DMS79 treated with DMSO at 0.1 percent for 48 hours (cell line): Measurements from ENCODE around the gene MYLK2.
A peak's percentile ranks its signal among the peaks of the same experiment; 100 is the strongest.

Source experiments
- DNase-seq: peaks from one replicate; lab custom pipeline; 2025; lab: John Stamatoyannopoulos, UW

MYLK2 gene

DNA sequence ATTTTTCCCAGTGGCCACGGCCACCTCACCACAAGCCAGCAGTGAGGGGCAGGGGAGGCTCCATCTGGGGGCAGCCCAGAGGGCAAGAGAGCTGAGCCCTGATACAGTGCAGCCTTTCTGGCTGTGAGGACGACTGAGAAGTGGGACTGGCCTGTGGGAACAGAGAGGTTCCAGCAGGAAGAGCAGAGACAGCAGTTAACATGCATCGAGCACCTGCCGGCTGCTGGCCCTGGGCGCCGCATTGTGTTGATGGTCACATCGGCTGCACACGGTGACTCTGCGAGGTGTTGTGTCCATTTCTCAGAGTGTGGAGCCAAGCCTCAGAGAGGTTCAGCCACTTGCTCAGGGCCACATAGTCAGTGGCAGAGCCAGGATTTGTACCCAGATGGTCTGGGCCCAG is 16.4 kb downstream of the MYLK2 start:
- no peak for DNase-seq

DNA sequence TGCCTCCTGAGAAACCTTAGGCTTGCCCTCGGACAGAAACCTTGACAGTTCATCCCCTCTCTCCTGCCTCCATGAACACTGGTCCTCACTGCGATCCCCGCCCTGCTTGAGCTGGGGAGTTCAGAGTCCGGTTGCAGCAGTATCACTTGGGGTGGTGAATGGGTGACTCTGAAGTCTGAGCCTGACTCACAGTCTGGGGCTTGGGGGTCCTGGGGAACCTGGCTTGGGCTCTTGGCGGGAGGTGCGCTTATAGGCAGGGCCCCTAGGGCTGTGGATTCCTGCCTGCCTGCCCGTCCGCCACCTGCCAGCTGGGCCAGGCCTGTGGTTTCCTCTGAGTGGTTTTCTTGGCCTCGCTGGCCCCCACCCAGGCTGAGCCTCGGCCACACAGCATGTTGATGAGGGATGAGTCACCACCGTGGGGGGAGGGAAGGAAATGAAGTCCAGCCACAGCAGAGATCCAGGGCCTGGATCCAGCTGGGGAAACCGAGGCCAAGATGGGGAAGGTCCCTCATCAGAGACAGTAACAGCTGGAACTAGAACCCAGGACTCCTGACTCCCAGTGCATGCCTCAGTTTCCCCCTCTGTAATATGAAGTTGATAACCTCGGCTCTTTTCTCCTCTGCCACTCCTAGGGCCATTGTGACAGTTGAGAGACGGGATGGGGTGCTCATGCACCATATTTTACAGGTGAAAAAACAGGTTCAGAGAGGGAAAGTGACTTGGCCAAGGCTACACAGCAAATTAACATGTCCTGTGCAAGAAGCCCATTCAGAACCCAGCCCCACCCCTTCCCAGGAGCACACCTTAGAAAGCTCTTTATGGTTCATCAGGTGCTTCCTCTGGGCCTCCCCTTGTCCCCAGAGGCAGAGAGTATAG is 17.1 kb downstream of the MYLK2 start:
- DNase-seq: peak; percentile 31

DNA sequence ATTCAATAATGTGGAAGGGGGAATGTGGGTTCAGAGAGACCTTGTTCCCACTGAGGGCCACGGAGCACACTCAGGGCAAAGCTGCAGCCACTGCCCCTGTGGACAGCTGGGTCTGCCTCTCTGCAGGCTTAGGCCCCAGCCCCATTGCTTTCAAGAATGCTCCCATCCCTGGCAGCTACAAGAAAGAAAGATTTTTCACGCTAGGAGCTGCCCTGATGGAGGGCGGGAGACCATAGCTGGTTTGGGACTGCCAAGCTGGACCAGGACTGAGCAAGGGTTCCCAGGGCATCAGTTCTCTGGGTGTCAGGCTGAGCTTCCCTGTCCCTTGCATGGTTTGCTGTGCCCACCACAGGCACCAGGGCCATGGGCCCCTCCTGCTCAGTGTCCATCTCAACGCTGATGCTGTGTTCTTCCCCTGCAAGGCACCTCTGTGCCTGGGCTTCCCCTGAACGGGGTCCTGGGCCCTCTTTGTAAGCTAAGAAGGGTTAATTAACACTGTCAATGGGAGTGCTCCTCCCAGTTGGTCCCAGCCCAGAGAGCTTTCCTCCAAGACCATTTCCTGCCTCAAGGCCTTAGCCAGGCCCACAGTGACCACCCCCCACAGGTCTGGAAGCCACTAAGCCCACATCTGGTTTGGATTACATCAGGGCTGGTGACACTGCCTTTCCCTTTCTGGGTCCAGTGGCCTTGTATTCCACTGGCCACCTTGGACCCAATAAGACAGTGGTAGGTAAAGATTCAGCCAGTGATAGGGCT is 17.9 kb downstream of the MYLK2 start:
- DNase-seq: no peak

DNA sequence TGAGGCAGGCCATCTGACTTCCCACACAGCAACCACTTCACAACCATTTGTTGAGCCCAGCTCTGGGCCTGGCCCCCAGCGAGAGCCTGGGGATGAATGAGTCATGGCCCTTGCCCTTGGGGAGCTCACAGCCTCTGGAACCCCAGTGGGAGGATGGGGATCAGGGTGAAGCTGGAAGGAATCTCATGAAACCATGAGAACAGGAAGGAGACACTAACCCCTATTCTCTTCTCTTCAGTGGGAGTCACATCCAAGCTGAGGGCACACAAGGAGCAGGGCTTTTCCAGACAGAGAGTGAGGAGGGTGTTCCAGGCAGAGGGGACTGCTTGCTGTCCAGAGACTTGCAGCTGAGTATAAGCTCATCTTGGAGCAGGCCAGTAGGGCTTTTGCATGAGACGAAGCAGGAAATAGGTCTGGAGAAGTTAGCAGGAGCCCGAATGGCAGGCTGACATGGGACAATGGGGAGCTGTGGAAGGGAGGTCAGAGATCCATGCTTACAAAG is 18.8 kb downstream of the MYLK2 start:
- no peak for DNase-seq

DNA sequence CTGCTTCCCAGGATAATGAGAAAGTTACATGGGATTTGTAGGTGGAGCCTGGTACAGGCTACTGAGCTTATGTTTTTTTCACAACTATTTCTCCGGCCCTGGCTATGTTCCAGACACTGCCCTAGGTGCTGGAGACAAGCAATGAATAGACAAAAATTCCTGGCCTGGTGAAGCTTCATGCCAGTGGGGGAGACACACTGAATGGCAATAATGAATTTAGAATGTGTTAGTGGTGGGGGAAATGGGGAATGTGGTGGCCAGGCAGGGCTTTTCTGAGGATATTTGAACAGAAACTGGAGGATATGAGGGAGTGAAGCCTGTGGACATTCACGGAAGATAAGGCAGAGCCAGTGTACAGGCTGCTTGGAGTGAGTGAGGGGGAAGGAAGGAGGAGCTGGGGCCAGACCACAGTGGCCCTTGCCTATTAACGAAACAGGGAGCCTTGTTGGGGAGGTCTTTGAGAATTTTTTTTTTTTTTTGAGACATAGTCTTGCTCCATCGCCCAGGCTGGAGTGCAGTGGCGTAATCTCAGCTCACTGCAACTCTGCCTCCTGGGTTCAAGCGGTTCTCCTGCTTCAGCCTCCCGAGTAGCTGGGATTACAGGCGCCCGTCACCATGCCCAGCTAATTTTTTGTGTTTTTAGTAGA is 19.6 kb downstream of the MYLK2 start:
- no peak for DNase-seq

DNA sequence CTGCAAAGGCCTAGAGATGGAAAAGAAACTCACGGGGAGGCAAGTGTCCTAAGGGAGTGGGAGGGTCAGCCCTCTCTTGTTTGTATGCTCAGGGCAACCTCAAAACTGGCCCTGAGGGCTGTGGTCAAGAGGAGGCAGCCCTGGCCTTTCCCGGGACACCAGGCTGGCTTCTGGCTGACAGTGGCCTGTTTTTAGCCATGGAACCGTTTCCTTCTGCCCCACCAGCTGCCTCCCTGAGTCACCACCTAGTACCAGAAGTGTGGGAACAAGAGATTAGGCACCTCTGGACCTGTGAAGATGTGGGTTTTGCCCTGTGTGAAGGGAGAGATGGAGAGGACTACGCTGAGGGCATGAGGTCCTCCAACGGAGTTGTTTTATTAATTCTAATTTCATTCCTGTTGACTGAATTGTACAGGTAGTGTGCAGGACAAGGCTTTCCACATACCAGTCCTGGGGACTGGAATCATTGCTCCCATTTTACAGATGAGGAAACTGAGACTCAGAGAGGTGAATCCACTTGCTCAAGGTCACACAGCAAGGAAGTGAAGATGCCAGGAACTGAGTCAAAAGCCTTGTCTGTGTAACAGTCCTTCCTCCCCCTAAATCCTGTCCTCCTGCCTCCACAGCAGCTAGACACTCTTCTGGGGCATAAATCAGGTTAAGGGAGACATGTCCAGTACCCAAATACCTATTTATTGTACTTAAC is 20.8 kb downstream of the MYLK2 start:
- DNase-seq: no peak

DNA sequence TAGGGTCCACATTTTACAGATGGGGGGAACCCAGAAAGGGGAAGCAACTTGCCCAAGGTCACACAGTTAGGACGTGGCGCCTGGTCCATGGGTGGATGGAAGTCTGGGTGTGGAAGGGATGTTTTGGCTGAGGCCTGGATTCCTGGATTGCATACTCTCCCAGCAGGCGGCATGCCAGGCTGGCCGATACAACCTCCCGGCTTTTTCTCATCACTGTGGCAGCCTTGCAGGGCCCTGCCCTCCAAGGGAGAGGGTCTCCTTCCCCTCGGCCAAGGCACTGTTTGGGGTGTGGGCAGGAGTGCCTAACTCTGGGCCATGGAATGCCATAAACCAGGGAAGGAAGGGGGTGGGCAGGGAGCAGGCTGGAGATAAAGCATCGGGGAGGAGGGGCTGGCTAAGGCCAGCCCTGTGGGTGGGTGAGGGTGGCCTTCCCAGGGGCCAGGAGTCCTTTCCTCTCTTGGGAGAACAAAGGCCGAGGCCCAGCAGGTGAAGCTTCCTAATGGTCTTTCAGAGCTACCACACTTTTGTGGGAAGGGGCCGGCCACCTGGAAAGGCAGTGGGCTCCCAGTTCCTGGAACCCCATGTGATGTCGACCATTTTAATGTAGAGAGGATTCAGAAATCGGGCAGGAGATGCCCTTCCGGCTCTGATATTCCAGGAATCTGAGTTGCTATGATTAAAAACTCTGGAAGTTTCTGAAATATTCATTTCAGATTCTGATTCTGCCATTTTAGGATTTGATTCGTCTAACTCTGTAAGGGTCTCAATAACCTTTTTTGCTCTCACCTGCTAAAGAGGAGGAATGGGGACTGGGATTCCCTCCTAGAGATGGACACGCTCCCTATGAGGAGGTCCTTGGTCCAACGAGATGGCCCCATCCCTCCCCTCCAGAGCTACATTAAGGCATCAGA is 22.0 kb downstream of the MYLK2 start:
- no peak for DNase-seq

DNA sequence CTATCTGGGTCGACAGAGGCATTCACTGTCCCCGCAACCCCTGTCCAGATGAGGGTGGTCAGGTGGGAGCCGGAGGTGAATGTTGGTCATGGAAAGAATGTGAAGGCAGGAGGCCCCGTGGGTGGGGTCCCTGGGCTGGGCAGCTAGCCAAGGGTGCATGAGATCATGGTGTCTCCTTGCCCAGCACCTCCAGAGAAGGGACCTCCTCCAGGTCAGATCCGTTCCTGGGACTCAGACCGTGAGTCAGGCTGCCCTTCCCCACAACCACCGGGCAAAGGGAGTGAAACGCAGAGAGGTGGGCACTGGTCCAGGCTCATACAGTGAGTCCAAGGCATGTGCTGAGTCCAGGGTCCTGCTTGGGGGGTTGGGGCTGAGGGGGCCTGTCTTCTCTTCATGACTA is 22.8 kb downstream of the MYLK2 start:
- DNase-seq: no peak

DNA sequence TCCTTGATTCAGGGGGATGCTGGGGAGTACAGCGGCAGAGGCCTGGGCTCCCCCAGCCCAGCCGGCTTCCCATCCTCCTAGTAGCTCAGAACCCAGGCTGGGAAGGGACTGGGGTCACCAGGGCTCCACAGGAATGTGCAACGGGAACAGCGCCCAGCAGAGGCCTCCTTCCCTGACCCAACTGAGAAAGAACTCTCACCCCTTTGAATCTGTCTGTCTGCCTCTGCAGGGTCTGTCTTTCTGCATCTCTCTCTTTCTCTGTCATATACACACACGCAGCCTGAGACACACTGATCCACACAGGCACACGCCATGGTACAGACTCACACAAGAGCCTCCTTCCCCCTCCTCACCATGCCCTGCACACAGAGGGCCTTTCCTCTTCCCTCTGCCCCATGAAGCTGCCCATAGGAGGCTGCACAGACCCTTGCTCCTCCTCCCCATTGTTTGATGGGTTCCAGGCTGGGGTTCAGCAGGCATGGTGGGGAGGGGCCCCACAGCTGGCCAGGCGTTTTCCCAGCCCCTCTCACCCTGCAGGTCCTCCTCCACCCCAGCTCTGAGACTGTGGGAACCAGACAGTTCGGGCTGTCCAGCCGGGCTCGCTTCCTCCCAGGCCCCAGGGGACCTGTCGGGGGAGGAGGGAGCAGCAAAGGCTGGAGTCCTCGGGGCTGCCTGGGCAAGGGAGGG is 23.5 kb downstream of the MYLK2 start:
- no peak for DNase-seq

DNA sequence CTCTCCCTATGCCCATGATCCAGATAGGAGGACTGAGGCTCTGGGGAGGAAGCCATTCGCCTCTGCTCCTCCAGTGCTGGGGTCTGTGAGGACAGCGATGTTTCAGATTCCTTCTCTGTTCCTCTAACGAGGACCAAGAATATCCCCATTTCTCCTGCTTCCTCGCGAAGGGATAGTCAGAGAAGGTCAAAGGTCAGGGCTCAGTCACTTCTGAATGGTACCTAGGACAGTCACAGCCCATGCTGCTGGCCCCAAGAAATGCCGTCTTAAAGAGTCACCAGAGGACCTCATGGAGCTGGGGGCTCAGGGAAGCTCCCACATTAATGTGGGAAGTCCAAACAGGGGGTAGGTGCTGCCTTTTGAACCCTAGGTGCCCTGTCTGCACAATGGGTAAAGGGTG is 24.1 kb downstream of the MYLK2 start:
- no peak for DNase-seq

DNA sequence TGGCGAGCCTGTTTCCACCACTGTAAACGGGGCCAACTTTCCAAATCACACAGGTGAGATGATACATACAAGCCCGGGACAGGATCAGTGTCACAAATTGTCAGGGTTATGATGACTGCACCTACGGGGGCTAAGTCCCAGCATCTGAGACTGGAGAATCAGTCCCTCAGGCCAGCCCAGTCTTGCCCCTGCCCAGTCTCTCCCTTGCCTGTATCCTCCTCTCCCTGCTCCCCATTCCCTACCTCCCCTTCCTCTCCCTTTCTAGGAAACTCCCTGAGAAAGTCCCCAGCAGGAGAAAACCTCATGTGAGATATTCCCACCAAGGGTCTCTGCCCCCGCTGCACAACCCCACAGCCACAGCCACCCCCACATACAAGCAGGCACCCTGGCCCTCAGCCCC is 24.7 kb downstream of the MYLK2 start:
- DNase-seq: no peak

DNA sequence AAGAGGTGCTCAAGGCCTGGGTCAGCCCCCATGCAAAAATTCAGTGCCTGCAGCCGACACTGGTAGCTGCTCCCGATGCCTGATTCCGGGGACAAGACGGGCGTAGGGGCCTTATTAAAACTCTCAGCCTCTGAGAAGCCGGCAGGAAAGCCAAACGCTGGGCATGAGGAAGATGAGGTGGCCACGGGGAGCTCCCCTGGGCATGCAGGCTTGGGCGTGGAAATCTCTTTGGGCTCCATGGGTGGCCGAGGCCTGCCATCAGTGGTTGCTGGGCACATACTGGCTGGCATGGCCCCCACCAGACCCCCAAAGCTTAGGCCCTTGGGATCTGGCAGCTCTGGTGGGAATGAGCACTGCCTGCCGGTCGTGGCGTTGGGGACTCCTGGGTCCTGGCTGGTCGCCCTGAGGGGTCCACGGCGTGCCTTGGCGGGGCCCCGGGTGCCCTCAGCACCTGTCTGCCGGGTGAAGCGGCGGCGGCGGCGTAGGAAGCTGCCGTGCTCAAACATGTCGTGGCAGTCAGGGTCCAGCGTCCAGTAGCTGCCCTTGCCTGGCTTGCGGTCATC is 25.7 kb downstream of the MYLK2 start:
- no peak for DNase-seq

DNA sequence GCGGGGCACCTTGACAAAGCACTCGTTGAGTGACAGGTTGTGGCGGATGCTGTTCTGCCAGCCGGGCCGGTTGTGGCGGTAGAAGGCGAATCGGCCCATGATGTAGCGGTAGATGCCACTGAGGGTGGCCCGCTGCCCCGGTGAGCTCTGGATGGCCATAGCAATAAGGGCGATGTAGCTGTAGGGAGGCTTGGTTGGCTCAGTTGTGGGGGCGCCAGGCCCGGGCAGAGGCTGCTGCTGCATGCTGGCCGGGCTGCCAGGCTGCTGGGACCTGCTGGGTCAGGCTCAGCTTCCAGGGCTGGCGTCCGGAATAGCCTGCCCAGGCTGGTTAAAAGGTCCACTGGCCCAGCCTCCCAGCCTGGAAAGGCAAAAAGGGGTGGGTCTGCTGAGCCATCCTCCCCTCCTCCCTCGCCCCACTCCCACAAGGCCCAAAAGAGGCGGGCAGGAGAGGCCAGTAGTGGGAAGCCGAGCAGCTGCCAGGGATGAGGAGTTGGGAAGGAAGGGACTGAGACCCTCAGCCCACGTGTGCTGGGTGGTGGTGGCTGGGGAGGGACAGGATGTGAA is 26.2 kb downstream of the MYLK2 start, which contains the start of gene FOXS1:
Gene FOXS1 (minus strand): TSS at position 305 of the 564 bp plus-strand sequence. CDS start 62 bp downstream, at position 243.
- DNase-seq: no peak

DNA sequence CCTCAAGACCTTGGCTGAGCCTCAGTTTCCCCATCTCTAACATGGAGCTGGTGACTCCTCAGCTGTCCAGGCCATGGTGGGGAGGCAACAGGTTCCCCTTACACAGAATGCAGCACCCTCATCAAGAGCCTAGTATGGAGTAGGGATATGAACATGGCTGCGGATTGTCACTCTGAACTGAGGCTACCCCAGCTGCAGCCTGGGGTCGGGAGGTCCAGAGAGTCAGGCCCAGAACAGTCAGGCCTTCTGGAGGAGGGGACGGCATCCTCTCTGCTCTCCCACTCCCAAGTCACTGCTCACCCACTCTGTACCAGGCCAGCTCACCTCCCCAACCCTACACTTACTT is 27.6 kb downstream of the MYLK2 start:
- DNase-seq: no peak

DNA sequence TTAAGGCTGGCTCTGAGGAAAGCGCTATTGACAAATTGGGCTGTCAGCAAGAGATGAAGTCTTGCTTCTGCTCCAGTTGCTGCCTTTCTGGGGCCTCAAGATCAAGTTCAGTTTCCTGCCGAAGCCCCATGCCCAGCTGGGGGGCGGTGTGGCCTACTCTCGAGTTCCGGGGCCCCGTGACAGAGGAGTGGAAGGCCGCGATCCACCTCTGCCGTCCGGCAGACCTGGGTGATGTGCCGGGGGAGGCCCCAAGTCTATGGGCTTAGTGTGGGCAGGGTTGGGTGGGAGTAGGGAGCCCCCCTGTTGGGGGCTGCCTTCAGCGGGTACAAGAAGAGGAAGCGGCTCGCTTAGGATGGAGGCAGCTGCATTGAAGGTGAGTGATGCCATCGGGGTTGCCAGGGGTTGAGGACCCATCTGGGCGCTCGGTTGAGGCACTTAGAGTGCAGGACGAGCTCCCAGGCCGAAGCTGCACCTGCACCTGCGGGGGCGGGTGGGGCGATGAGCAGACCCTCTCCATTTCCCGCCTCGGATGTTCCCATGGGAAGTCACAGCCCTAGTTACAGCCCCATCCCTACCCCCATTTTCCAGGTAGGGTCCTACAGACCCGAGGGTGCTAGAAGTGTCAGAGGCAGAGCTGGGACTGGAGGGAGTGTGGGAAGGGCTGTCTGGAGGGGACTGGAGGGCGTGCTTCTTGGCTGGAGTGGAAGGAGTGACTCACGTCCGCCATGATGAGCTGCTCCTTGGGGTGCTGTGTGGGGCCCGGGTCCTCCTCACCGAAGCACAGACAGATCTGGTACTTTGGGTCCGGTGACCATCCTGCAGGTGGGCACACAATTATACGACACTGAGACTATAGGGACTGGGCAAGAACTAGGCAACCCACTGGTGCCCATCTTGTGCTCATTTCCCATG is 29.2 kb downstream of the MYLK2 start:
- DNase-seq: no peak

DNA sequence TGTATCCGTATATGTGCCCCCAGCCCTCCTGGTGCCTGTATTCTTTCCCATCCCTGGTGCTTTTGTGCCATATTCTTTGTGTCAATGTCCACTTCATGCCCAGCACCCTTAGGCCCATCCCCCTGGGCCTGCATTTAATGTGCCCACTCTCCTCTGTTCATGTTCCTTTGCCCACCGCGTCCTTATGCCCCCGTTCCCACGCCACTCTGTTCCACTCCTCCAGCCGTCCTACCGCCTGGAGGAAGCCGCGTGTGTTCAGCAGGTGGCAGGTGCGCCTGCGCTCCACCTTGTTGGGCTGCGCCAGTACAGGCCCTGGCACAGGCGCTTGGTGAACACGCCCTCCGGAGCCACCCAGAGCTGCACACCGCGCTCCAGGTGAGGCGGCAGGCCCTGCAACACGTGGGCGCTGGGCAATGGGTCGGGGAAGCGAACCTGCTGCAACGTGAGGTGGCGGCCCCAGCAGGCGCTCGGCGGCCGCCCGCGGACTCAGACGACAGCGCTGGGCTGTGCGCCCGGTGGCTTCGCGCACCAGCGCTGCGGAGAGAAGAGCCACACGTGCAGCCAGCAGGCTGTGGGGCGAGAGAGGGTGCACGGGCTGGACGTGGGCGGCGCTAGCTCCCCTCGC is 30.3 kb downstream of the MYLK2 start:
- peak; percentile 76 for DNase-seq

DNA sequence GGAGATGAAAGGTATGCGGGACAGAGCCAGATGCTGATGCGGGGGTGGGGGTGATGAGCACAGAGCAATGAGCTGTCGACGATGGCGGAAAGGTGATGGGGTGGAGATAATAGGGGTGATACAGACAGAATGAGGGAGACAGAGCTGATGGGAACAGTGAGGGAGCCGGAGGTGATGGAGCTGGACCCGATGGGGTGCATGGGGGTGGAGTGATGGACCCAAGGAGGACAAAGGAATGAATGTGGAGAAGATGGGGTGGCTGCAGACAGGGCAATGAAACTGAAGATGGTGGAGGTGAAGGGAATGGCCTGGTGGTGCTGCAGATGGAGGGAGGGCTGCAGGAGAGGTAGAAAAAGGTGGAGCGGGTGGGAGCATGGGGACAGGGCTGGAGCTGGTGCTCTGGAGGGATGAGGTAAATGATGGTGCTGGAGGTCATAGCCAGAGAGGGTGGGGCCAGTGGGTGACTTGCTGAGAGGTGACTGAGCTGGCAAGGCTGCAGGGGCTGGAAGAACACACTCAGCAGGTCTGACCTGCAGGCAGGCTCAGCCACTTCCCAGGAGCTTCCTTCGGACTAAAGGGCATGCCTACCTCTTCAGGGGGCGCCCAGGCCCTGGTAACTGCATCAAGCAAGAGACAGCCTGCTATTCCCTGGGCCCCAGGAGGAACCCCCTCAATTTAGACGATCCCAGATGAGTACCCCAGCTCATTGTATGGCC is 32.2 kb downstream of the MYLK2 start:
- no peak for DNase-seq
